ENCODE measurements around the gene DDAH1.

DNA sequence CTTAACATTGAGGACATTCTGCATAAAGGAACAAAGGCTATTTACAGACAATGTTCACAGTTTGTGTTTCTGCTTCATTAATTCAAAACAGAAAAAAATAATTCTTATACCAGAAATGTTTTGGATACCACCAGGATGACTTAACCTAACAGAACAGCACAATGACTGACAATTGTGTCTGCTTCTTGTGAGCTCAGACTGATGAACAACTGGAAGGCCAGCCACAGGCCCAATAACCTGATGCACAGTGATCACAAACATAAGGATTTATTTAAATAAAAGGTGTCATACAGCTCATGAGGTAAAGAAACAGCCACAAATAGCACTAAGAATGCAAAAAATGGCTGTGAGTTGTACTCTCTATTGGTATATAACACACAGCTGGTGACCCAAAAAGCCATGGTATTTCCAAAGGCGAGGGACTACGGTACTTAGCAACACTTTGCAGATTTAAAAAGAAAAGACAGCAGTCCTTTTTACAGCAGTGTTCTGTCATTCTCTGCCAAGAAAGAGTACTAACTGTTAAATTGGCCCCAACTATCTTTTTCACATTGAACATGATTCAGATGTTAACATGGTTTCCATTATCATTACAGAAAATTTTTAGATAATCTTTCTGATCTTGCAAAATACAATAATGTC, 32.1 kb upstream of the DDAH1 start:
- TF ChIP-seq CTCF (IDR thresholded peaks at IDR 0.05) (no peak), POLR2A (IDR thresholded peaks at IDR 0.05) (no peak)
